ENCODE measurements around the gene KCTD10.

KCTD10 gene

DNA sequence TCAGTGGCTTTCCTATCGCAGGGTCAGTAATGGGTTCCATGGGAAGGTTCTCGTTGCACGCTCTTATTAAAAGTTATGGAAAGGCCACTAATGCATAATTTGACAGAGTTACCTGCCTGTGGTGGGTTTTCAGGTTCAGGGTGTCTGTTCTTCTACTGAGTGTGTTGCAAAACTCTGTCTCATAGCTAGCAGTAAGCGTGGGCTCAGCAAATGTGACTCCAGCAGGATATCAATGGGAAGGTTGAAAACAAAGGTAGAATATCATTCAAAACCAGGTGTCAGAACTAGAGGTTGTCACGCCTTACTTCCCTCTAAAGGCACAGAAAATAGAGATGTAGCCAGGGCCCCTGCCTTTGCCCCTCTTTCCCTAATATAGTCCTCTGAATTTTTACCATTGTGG lies 25.2 kb upstream of the KCTD10 start:
- Mint-ChIP-seq H3K27me3 (no peaks in the 10 kb centered on the region), H3K4me3 (no peak overlapping the region), H3K27ac (no peak overlapping the region), H3K36me3 (peaks cover 81% of the 10 kb centered on the region), H3K9me3 (no peaks in the 10 kb centered on the region), H3K4me1 (no peaks in the 10 kb centered on the region)
- ATAC-seq: no peak

GRCh38 chr12:109501299-109501698 lies 24.2 kb upstream of the KCTD10 start:
- Mint-ChIP-seq H3K27me3 (no peaks in the 10 kb centered on the region), H3K36me3 (peaks cover 88% of the 10 kb centered on the region), H3K9me3 (no peaks in the 10 kb centered on the region), H3K4me1 (no peaks in the 10 kb centered on the region), H3K27ac (no peak overlapping the region), H3K4me3 (no peak overlapping the region)
- no peak for ATAC-seq

DNA sequence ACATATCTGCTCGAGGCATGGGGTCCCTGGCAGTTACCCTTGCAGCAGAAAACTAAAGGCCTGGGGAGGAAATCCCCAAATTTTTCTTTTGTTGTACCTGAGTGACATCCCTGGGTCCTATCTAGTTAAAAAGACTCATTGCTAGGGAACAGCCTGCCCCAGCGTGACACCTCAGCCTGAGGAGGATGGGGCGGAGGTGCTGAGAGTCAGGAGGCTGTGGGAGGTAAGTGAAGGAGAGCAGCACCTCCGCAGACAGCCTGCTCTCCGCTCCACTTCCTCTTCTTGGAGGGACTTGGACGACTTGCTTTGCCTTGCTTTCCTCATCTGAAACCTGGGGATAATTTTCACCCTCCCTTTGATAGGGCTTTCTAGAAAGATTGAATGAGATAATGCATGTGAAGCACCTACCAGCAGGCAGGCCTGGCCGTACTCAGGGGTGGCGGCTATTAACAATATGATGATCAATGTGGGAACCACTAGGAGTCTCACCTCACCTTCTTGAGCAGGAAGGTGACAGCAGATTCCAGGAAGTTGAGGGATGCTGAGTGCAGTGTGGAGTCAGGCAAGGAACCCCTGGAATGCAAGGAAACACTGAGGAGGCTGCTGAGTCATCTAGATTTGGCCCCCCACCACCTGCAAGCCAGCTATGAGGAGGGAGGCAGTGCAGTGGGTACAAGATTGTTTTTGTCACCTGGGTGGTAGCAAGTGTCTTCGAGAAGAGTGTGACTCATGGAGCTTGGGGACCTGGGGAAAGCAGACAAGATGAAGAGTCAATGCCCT lies 23.5 kb upstream of the KCTD10 start:
- ATAC-seq: no peak
- Mint-ChIP-seq H3K4me1 (no peaks in the 10 kb centered on the region), H3K9me3 (no peaks in the 10 kb centered on the region), H3K4me3 (no peak overlapping the region), H3K36me3 (peaks cover 91% of the 10 kb centered on the region), H3K27me3 (no peaks in the 10 kb centered on the region), H3K27ac (no peak overlapping the region)

DNA sequence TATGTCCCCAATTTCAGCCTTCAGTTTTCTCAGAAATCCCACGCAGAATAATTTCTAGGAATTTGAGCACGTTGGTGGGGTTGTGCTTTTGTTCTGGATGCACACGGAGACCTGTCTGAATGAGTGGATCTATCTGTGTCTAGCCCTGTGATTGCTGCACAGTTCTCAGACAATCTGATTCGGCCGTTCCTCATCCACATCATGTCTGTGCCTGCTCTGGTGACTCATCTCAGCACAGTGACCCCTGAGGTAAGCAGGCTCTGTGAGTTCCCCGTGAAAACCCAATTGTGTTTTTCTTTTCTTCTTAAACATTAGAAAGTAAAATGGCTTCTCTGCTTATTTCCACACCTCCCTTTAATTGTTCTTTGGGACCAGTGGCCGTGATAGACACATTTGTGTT lies 20.6 kb upstream of the KCTD10 start:
- peaks cover 87% of the 10 kb centered on the region for H3K36me3 Mint-ChIP-seq
- H3K27ac Mint-ChIP-seq: no peak overlapping the region
- no peaks in the 10 kb centered on the region for H3K4me1 Mint-ChIP-seq
- no peak overlapping the region for H3K4me3 Mint-ChIP-seq
- H3K9me3 Mint-ChIP-seq: no peaks in the 10 kb centered on the region
- no peaks in the 10 kb centered on the region for H3K27me3 Mint-ChIP-seq
- no peak for ATAC-seq

DNA sequence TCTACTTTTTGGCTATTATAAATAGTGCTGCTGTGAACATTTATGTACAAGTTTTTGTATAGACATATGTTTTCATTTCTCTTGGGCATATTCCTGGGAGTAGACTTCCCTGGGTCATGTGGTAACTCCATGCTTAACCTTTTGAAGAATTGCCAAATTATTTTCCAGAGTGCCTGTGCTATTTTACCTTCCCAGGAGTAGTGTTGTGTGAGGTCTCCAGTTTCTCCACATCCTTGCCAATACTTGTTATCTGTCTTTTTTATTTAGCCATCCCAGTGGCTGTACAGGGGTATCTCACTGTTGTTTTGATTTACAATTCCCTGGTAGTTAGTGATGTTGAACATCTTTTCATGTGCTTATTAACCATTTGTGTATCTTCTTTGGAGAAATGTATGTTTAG lies 19.2 kb upstream of the KCTD10 start:
- no peaks in the 10 kb centered on the region for H3K9me3 Mint-ChIP-seq
- ATAC-seq: no peak
- no peaks in the 10 kb centered on the region for H3K4me1 Mint-ChIP-seq
- no peaks in the 10 kb centered on the region for H3K27me3 Mint-ChIP-seq
- H3K4me3 Mint-ChIP-seq: no peak overlapping the region
- peaks cover 80% of the 10 kb centered on the region for H3K36me3 Mint-ChIP-seq
- no peak overlapping the region for H3K27ac Mint-ChIP-seq

- H3K27me3 Mint-ChIP-seq: no peaks in the 10 kb centered on the region
- peaks cover 73% of the 10 kb centered on the region for H3K36me3 Mint-ChIP-seq
- no peaks in the 10 kb centered on the region for H3K9me3 Mint-ChIP-seq
- no peak overlapping the region for H3K4me3 Mint-ChIP-seq
- no peak overlapping the region for H3K27ac Mint-ChIP-seq
- no peaks in the 10 kb centered on the region for H3K4me1 Mint-ChIP-seq
- no peak for ATAC-seq
These were observed 17.9 kb upstream of the KCTD10 start for GRCh38 chr12:109495012-109495411.

- Mint-ChIP-seq H3K27ac (no peak overlapping the region), H3K9me3 (no peaks in the 10 kb centered on the region), H3K4me1 (no peaks in the 10 kb centered on the region), H3K4me3 (no peak overlapping the region), H3K27me3 (no peaks in the 10 kb centered on the region), H3K36me3 (peaks cover 71% of the 10 kb centered on the region)
- no peak for ATAC-seq
These were observed 17.3 kb upstream of the KCTD10 start for GRCh38 chr12:109494348-109494881.

DNA sequence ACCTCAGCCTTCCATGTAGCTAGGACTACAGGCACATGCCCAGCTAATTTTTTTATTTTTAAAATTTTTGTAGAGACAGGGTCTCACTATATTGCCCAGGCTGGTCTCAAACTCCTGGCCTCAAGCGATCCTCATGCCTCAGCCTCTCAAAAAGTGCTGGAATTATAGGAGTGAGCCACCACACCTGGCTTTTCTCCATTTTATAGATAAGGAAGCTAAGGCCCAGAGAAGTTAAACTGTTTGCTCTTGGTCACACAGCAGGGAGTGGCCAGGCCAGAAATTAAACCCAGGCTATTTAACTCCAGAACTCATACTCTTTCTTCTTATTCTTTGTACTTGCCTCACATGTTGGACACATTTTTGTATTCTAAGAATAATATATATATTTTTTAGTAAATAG lies 16.8 kb upstream of the KCTD10 start:
- ATAC-seq: no peak
- Mint-ChIP-seq H3K4me3 (no peak overlapping the region), H3K27ac (no peak overlapping the region), H3K9me3 (no peaks in the 10 kb centered on the region), H3K27me3 (no peaks in the 10 kb centered on the region), H3K4me1 (no peaks in the 10 kb centered on the region), H3K36me3 (peaks cover 71% of the 10 kb centered on the region)

- H3K27me3 Mint-ChIP-seq: no peaks in the 10 kb centered on the region
- no peak overlapping the region for H3K27ac Mint-ChIP-seq
- H3K9me3 Mint-ChIP-seq: no peaks in the 10 kb centered on the region
- no peak for ATAC-seq
- H3K36me3 Mint-ChIP-seq: peaks cover 71% of the 10 kb centered on the region
- H3K4me1 Mint-ChIP-seq: no peaks in the 10 kb centered on the region
- no peak overlapping the region for H3K4me3 Mint-ChIP-seq
These were observed 16.0 kb upstream of the KCTD10 start for GRCh38 chr12:109493090-109493489.

GRCh38 chr12:109492371-109492770 lies 15.3 kb upstream of the KCTD10 start:
- Mint-ChIP-seq H3K4me3 (no peak overlapping the region), H3K27me3 (no peaks in the 10 kb centered on the region), H3K27ac (no peak overlapping the region), H3K4me1 (no peaks in the 10 kb centered on the region), H3K36me3 (peaks cover 69% of the 10 kb centered on the region), H3K9me3 (no peaks in the 10 kb centered on the region)
- no peak for ATAC-seq

- no peaks in the 10 kb centered on the region for H3K27me3 Mint-ChIP-seq
- H3K27ac Mint-ChIP-seq: no peak overlapping the region
- H3K9me3 Mint-ChIP-seq: no peaks in the 10 kb centered on the region
- H3K4me3 Mint-ChIP-seq: no peak overlapping the region
- H3K36me3 Mint-ChIP-seq: peaks cover 65% of the 10 kb centered on the region
- no peak for ATAC-seq
- no peaks in the 10 kb centered on the region for H3K4me1 Mint-ChIP-seq
These were observed 14.6 kb upstream of the KCTD10 start for GRCh38 chr12:109491671-109492070.

GRCh38 chr12:109489955-109490565 lies 13.0 kb upstream of the KCTD10 start:
- H3K27me3 Mint-ChIP-seq: no peaks in the 10 kb centered on the region
- H3K36me3 Mint-ChIP-seq: peaks cover 60% of the 10 kb centered on the region

DNA sequence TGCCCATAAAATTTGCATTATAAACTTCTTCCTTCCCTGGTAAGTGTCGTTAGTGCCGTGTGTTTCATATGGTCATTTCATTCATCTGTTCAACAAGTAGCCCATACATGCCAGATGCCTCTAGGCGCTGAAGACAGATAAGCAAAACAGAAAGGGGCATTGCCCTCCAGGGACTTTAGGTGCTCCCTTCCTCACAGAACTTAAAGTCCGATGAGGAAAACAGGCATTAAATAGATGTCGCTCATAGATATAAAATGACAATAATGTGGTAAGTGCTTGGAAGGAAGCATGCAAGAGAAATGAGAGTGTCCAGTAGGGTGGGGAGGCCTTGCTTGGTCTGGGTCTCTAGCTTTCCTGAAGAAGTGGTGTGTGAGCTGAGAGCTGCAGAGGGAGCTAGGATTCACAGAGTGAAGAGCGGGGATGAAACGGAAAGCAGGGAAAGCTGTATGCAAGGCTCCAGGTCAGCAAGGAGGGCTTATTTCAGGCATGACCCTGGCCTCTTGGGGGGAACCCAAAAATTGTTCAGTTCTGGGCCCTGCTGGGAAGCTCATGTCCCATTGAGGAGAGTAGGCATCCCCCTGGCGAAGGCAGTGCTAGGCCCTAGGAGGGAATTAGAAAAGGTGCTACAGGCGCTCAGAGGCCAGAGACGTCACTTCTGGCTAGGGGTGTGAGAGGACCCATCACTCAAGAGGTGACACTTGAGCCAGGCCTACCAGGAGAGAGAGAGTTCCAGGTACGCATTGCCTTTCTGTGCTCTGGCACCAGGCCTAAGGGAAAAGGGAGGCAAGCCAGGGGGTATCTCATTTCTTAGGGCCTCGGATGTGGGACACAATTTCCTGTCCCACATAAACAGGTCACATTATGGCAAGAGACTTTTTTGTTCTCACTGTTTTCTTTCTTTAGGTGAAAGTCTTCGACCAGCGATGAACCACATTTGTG lies 12.2 kb upstream of the KCTD10 start:
- no peaks in the 10 kb centered on the region for H3K27me3 Mint-ChIP-seq
- H3K4me3 Mint-ChIP-seq: no peak overlapping the region
- H3K9me3 Mint-ChIP-seq: no peaks in the 10 kb centered on the region
- no peak overlapping the region for H3K27ac Mint-ChIP-seq
- ATAC-seq: no peak
- no peaks in the 10 kb centered on the region for H3K4me1 Mint-ChIP-seq
- H3K36me3 Mint-ChIP-seq: peaks cover 58% of the 10 kb centered on the region

More at GRCh38 chr12:109489955-109490565, 13.0 kb upstream of the KCTD10 start:
- Mint-ChIP-seq H3K9me3 (no peaks in the 10 kb centered on the region), H3K4me1 (no peaks in the 10 kb centered on the region), H3K27ac (no peak overlapping the region), H3K4me3 (no peak overlapping the region)
- no peak for ATAC-seq

- peaks cover 55% of the 10 kb centered on the region for H3K36me3 Mint-ChIP-seq
- H3K9me3 Mint-ChIP-seq: no peaks in the 10 kb centered on the region
- no peaks in the 10 kb centered on the region for H3K4me1 Mint-ChIP-seq
- no peaks in the 10 kb centered on the region for H3K27me3 Mint-ChIP-seq
- no peak for ATAC-seq
- H3K27ac Mint-ChIP-seq: no peak overlapping the region
- no peak overlapping the region for H3K4me3 Mint-ChIP-seq
These were observed 11.1 kb upstream of the KCTD10 start for GRCh38 chr12:109488051-109488665.

Data from stimulated activated memory B cell treated with anti-CD40 and anti-IgM and Interleukin-4, amounts not matched to agents 10 μg/mL and 1 μg/mL and 100 μg/mL, for 72 hours (primary cell).